K562 (cell line): Measurements from ENCODE around the gene AASDH. TPM values are rescaled to one million over a fixed set of nuclear protein-coding genes. Genes with fewer than 3 reads are reported as not detected.

Source experiments
- BDP1 ChIP-seq: IDR thresholded peaks from 3 replicates; pipeline ENCODE4 v1.6.1; 2011; ENCODE audit not compliant: insufficient read length, insufficient read depth
- CREB1 ChIP-seq, 2 experiments: sonication (generic) in 1 of 2; formaldehyde crosslinking in 1 of 2; IDR thresholded peaks; 2 replicates each; pipeline versions ENCODE4 v1.6.1 to v1.8.0; 2012 to 2022; ENCODE audit warnings: inconsistent platforms in 1 of 2, mild to moderate bottlenecking in 1 of 2, missing genetic modification reagents in 1 of 2, moderate library complexity in 1 of 2
- MXI1 ChIP-seq: IDR thresholded peaks from 2 replicates; pipeline ENCODE4 v1.6.1; 2011; ENCODE audit warnings: low read depth, mild to moderate bottlenecking, improper control_type of control experiment, low read length
- MYNN ChIP-seq, 2 experiments: sonication (generic); formaldehyde crosslinking in 1 of 2; IDR thresholded peaks; 2 replicates each; pipeline versions ENCODE4 v1.5.0 to v1.6.1; 2016 to 2020; ENCODE audit warnings: antibody characterized with exemption in 1 of 2, missing genetic modification reagents in 1 of 2
- NFIC ChIP-seq: fragments of 450-650 bp; IDR thresholded peaks from 2 replicates; pipeline ENCODE4 v1.6.1; 2017; ENCODE audit warnings: mild to moderate bottlenecking, inconsistent platforms
- RBFOX2 ChIP-seq: fragments of 200-400 bp; formaldehyde crosslinking; IDR thresholded peaks from 2 replicates; pipeline ENCODE4 v1.6.1; 2017; ENCODE audit warnings: low read depth, mild to moderate bottlenecking, low read length, moderate library complexity
- STAG1 ChIP-seq: sonication (generic); formaldehyde crosslinking; IDR thresholded peaks from 2 replicates; pipeline ENCODE4 v1.5.0; 2020; ENCODE audit warnings: missing genetic modification reagents, borderline replicate concordance
- TAL1 ChIP-seq: fragments of 450-650 bp; IDR thresholded peaks from 2 replicates; pipeline ENCODE4 v1.6.1; 2016; ENCODE audit warnings: mild to moderate bottlenecking
- ZC3H4 ChIP-seq: sonication (generic); formaldehyde crosslinking; IDR thresholded peaks from 2 replicates; pipeline ENCODE4 v1.9.0; 2021; ENCODE audit warnings: missing genetic modification reagents, borderline replicate concordance
- ZFP1 ChIP-seq: fragments of 450-650 bp; formaldehyde crosslinking; IDR thresholded peaks from 2 replicates; pipeline ENCODE4 v1.4.0; 2020; ENCODE audit warnings: mild to moderate bottlenecking, mixed read lengths
- ZNF124 ChIP-seq: sonication (generic); formaldehyde crosslinking; IDR thresholded peaks from 2 replicates; pipeline ENCODE4 v1.8.1; 2022; ENCODE audit warnings: missing genetic modification reagents
- ZNF134 ChIP-seq: fragments of 250-450 bp; sonication (Bioruptor Pico); conservative IDR thresholded peaks from 2 replicates; pipeline ENCODE4 v1.4.0; 2020
- ZNF143 ChIP-seq: sonication (generic); formaldehyde crosslinking; IDR thresholded peaks from 2 replicates; pipeline ENCODE4 v1.9.0; 2022; ENCODE audit warnings: mild to moderate bottlenecking, missing genetic modification reagents
- ZNF324 ChIP-seq: fragments of 250-450 bp; sonication (Bioruptor Pico); IDR thresholded peaks from 2 replicates; pipeline ENCODE4 v1.4.0; 2020; ENCODE audit warnings: mild to moderate bottlenecking
- ZNF583 ChIP-seq: fragments of 250-450 bp; sonication (Bioruptor Pico); IDR thresholded peaks from 2 replicates; pipeline ENCODE4 v1.4.0; 2020
- ZNF707 ChIP-seq: fragments of 250-450 bp; sonication (Bioruptor Pico); conservative IDR thresholded peaks from 2 replicates; pipeline ENCODE4 v1.8.0; 2022; ENCODE audit warnings: inconsistent platforms, mild to moderate bottlenecking, moderate library complexity
- polyA plus RNA-seq, 8 experiments: library from polyadenylated mRNA; depleted of rRNA in 4 of 8; stranded (reverse) in 5 of 8; unstranded in 3 of 8; fragments of >200 nt; fragmentation: Nextera tagmentation in 2 of 8; fragmentation: Illumina TruSeq in 1 of 8; extraction: Ambion mirVana in 2 of 8; extraction: Trizol in 1 of 8; gene quantifications; 2 replicates each; pipeline versions ENCODE4 v1.2.1 to v1.2.3, GENCODE V29; 2011 to 2014; ENCODE audit warnings: inconsistent platforms in 1 of 8, missing spikeins in 1 of 8
- total RNA-seq, 7 experiments: library from RNA; depleted of rRNA in 6 of 7; stranded (reverse); fragments of >200 nt in 6 of 7; fragmentation: Illumina TruSeq in 2 of 7; extraction: Trizol in 2 of 7; gene quantifications; 2 replicates each; pipeline versions ENCODE4 v1.2.1 to v1.2.3, GENCODE V29; 2011 to 2021; ENCODE audit warnings: low replicate concordance in 1 of 7
- TF ChIP-seq, protein P1 (sequence below): fragments of 450-650 bp; IDR thresholded peaks from 2 replicates; pipeline ENCODE4 v1.6.1; 2016; ENCODE audit warnings: mild to moderate bottlenecking
- TF ChIP-seq, protein P2 (sequence below): sonication (generic); formaldehyde crosslinking; IDR thresholded peaks from 2 replicates; pipeline ENCODE4 v1.8.0; 2022; ENCODE audit warnings: mild to moderate bottlenecking, missing genetic modification reagents
- TF ChIP-seq, protein P3 (sequence below), 2 experiments: fragments of 450-650 bp in 1 of 2; IDR thresholded peaks; 2 replicates each; pipeline ENCODE4 v1.6.1; 2011 to 2017; ENCODE audit warnings: low read depth in 2 of 2, antibody characterized with exemption in 1 of 2, borderline replicate concordance in 1 of 2, low read length in 1 of 2, mild to moderate bottlenecking in 1 of 2, mixed read lengths in 1 of 2; ENCODE audit not compliant: control insufficient read depth in 1 of 2
- TF ChIP-seq, protein P4 (sequence below): fragments of 250-450 bp; sonication (Bioruptor Pico); IDR thresholded peaks from 2 replicates; pipeline ENCODE4 v1.8.0; 2022; ENCODE audit warnings: moderate library complexity, mild to moderate bottlenecking, inconsistent platforms

AASDH gene
- total and polyA plus RNA-seq, 9 of the 15 experiments (the other 6 are each of a cell fraction or from before 2014, with no cell fraction given) = 8.6 to 29.7 (median 13.7) TPM

DNA sequence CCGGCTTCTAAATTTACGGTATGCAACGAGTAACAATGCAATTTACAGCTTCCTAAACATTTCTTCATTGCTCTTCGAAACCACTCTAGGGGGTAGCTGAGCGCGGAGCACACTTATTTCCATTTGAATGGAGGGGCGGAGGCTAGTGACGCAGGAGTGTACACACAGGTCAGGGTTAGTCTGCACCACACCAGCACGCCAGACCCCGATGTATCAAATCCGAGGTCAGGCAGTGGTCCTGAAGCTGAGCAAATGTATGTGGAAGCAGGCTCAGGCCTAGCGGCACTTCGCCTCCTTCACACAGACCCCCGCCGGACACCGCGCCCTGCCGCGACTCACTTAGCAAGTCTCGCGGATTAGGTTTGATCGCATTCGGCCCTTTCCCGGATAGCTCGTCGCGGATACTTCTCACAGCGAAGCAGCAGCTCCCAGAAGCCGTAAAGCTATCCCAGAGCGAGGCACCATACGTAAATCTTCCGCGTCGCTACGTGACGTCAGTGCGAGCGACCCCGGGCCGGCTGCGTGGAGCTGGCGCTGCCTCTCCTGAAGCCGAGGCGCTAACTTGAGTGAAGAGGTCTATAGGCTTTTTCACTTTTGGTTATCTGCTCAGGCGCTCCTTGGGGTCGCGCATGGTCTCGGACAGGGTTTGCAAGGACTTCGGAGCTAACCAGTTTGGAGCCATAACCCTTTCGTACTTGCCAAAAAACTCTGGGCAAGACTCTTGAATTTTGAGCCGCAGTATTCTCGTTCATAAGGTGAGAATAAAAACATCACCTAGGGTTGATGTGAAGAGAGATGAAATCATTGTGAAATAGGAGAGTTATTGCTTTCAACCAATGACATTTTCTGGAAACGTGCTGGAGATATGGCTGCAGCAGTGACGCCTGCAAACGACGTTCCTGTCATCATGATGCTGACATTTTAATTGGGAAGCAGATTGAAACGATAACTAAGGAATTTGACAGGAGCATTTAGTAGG lies at the start of gene AASDH (continued):
- TF ChIP-seq ZNF324 (CRISPR knock-in tag) = no peak
- TF ChIP-seq, protein P1, sequence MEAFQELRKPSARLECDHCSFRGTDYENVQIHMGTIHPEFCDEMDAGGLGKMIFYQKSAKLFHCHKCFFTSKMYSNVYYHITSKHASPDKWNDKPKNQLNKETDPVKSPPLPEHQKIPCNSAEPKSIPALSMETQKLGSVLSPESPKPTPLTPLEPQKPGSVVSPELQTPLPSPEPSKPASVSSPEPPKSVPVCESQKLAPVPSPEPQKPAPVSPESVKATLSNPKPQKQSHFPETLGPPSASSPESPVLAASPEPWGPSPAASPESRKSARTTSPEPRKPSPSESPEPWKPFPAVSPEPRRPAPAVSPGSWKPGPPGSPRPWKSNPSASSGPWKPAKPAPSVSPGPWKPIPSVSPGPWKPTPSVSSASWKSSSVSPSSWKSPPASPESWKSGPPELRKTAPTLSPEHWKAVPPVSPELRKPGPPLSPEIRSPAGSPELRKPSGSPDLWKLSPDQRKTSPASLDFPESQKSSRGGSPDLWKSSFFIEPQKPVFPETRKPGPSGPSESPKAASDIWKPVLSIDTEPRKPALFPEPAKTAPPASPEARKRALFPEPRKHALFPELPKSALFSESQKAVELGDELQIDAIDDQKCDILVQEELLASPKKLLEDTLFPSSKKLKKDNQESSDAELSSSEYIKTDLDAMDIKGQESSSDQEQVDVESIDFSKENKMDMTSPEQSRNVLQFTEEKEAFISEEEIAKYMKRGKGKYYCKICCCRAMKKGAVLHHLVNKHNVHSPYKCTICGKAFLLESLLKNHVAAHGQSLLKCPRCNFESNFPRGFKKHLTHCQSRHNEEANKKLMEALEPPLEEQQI = no peak; the same call in 1 of the 2 replicates
- TF ChIP-seq, protein P2, sequence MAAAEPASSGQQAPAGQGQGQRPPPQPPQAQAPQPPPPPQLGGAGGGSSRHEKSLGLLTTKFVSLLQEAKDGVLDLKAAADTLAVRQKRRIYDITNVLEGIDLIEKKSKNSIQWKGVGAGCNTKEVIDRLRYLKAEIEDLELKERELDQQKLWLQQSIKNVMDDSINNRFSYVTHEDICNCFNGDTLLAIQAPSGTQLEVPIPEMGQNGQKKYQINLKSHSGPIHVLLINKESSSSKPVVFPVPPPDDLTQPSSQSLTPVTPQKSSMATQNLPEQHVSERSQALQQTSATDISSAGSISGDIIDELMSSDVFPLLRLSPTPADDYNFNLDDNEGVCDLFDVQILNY (CRISPR knock-in tag) = peak; percentile 46; the same call in 1 of the 2 replicates
- TF ChIP-seq CREB1 (IDR thresholded peaks at IDR 0.05) = peak; percentile 100
- peak; percentile 100 for TF ChIP-seq CREB1 (CRISPR knock-in tag; IDR thresholded peaks at IDR 0.05)
- peak; percentile 37 for TF ChIP-seq NFIC
- no peak for TF ChIP-seq ZNF143 (CRISPR knock-in tag)
- TF ChIP-seq ZNF707 (CRISPR knock-in tag) = no peak
- no peak for TF ChIP-seq STAG1
- TF ChIP-seq ZNF583 (CRISPR knock-in tag) = 0 out of 2 replicates have a peak, but pooled peaks have one; percentile 53
- TF ChIP-seq ZNF124 (CRISPR knock-in tag) = no peak
- TF ChIP-seq, protein P3, sequence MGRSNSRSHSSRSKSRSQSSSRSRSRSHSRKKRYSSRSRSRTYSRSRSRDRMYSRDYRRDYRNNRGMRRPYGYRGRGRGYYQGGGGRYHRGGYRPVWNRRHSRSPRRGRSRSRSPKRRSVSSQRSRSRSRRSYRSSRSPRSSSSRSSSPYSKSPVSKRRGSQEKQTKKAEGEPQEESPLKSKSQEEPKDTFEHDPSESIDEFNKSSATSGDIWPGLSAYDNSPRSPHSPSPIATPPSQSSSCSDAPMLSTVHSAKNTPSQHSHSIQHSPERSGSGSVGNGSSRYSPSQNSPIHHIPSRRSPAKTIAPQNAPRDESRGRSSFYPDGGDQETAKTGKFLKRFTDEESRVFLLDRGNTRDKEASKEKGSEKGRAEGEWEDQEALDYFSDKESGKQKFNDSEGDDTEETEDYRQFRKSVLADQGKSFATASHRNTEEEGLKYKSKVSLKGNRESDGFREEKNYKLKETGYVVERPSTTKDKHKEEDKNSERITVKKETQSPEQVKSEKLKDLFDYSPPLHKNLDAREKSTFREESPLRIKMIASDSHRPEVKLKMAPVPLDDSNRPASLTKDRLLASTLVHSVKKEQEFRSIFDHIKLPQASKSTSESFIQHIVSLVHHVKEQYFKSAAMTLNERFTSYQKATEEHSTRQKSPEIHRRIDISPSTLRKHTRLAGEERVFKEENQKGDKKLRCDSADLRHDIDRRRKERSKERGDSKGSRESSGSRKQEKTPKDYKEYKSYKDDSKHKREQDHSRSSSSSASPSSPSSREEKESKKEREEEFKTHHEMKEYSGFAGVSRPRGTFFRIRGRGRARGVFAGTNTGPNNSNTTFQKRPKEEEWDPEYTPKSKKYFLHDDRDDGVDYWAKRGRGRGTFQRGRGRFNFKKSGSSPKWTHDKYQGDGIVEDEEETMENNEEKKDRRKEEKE (IDR thresholded peaks at IDR 0.05; ENCODE audit: borderline replicate concordance in 1 of 2, control insufficient read depth in 1 of 2, low read depth in 2 of 2, low read length in 1 of 2) = no peak
- TF ChIP-seq BDP1 = no peak
- TF ChIP-seq, protein P4, sequence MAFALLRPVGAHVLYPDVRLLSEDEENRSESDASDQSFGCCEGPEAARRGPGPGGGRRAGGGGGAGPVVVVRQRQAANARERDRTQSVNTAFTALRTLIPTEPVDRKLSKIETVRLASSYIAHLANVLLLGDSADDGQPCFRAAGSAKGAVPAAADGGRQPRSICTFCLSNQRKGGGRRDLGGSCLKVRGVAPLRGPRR (CRISPR knock-in tag) = no peak
- TF ChIP-seq ZC3H4 (CRISPR knock-in tag) = no peak
- TF ChIP-seq TAL1 = no peak
- no peak for TF ChIP-seq ZNF134 (CRISPR knock-in tag)
- TF ChIP-seq MYNN (IDR thresholded peaks at IDR 0.05) = no peak
- TF ChIP-seq MYNN (CRISPR knock-in tag; IDR thresholded peaks at IDR 0.05) = no peak
- no peak for TF ChIP-seq ZFP1 (CRISPR knock-in tag)
- peak; percentile 57; the same call in 1 of the 2 replicates for TF ChIP-seq MXI1
- TF ChIP-seq RBFOX2 = peak; percentile 98
